Measurements from ENCODE around the gene B3GAT1. TPM values are rescaled to one million over a fixed set of nuclear protein-coding genes. Genes with fewer than 3 reads are reported as not detected.

Gene B3GAT1
- total RNA-seq, 1 donor from 2014 or later = 1.9 TPM

DNA sequence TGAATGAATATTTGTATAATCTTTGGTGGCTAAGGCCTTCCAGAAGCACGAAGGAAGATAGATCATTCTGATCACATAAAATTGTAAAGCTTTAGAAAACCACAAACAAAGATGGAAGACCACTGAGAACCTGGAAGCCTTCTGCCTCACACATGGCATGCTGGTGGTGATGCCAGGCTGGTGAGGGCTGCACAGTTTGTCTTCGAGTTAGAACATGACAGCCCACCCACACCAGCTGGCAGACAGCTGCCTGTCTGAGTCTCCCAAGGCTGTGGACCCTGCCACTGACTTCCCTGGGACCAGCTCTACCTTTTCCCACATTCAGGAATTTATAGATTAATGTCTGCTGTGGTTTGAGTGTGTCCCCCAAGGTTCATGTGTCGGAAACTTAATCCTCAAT, 48.8 kb upstream of the B3GAT1 start:
- no peak for FAIRE-seq
- H3K27me3 Mint-ChIP-seq (ENCODE audit: low read depth, unreplicated experiment) = peaks cover 32% of the 10 kb centered on the region

DNA sequence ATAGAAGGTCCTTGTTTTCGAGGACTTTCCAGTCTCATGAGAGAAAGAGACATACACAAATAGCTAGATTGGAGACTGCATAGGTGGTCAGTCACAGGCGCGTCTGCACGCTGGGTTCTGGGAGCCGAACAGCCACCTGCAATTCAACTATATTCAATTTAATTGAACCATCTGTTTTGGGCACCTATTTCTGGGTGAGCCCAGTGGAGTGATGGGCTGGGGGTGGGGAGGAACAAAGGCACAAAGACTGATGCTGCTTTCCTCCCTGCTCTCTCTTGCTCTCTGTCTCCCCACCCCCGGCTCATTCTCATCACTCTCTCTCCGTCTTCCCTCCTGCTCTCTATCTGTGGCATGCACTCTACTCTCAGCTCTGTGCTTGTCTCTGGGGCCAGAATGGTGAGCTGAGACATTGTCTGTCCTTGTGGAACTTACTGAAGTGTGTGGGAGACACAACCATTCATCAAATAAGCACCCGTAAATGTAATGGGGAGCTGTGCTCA, 48.1 kb upstream of the B3GAT1 start:
- Histone ChIP-seq H3K27ac (ENCODE audit: low read depth, low read length) (no peak overlapping the region), H3K36me3 (ENCODE audit: insufficient read depth, low read length) (no peaks in the 10 kb centered on the region), H3K79me2 (ENCODE audit: insufficient read depth, low read length) (no peaks in the 10 kb centered on the region), H2AFZ (ENCODE audit: low read depth, low read length) (no peak overlapping the region), H3K9me3 (ENCODE audit: insufficient read depth, low read depth, low read length) (peaks cover 4% of the 10 kb centered on the region), H3K27me3 (ENCODE audit: insufficient read depth, low read length) (no peaks in the 10 kb centered on the region), H3K4me1 (ENCODE audit: insufficient read depth, low read length) (no peaks in the 10 kb centered on the region), H3K9ac (ENCODE audit: low read length) (no peak overlapping the region), H3K4me2 (ENCODE audit: low read length) (no peak overlapping the region), H3K4me3 (ENCODE audit: insufficient read depth, low read depth, low read length) (no peak overlapping the region), H4K20me1 (ENCODE audit: insufficient read depth, low read length) (no peaks in the 10 kb centered on the region)
- FAIRE-seq (no peak), DNase-seq (ENCODE audit: low read depth) (no peak)
- Mint-ChIP-seq H3K27ac (ENCODE audit: unreplicated experiment) (no peak overlapping the region), H3K36me3 (ENCODE audit: low read depth, unreplicated experiment) (peaks cover 2% of the 10 kb centered on the region), H3K4me1 (ENCODE audit: low read depth, unreplicated experiment) (no peaks in the 10 kb centered on the region), H3K9me3 (ENCODE audit: unreplicated experiment) (peaks cover 4% of the 10 kb centered on the region), H3K4me3 (ENCODE audit: unreplicated experiment) (no peak overlapping the region), H3K27me3 (ENCODE audit: low read depth, unreplicated experiment) (peaks cover 27% of the 10 kb centered on the region)
- TF ChIP-seq EZH2 (IDR thresholded peaks at IDR 0.05; ENCODE audit: insufficient read depth, low read length) = no peak
- TF ChIP-seq, protein P1, sequence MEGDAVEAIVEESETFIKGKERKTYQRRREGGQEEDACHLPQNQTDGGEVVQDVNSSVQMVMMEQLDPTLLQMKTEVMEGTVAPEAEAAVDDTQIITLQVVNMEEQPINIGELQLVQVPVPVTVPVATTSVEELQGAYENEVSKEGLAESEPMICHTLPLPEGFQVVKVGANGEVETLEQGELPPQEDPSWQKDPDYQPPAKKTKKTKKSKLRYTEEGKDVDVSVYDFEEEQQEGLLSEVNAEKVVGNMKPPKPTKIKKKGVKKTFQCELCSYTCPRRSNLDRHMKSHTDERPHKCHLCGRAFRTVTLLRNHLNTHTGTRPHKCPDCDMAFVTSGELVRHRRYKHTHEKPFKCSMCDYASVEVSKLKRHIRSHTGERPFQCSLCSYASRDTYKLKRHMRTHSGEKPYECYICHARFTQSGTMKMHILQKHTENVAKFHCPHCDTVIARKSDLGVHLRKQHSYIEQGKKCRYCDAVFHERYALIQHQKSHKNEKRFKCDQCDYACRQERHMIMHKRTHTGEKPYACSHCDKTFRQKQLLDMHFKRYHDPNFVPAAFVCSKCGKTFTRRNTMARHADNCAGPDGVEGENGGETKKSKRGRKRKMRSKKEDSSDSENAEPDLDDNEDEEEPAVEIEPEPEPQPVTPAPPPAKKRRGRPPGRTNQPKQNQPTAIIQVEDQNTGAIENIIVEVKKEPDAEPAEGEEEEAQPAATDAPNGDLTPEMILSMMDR (IDR thresholded peaks at IDR 0.05; ENCODE audit: insufficient read depth, low read depth, low read length) = no peak

More for the DNA sequence above, 48.8 kb upstream of the B3GAT1 start:
- H3K27me3 ChIP-seq (ENCODE audit: insufficient read depth, low read length) = no peaks in the 10 kb centered on the region
- DNase-seq (ENCODE audit: low read depth) = no peak
- no peak overlapping the region for H2AFZ ChIP-seq (ENCODE audit: low read depth, low read length)
- H3K9me3 ChIP-seq (ENCODE audit: insufficient read depth, low read depth, low read length) = peaks cover 4% of the 10 kb centered on the region
- Mint-ChIP-seq H3K27ac (ENCODE audit: unreplicated experiment) (no peak overlapping the region), H3K9me3 (ENCODE audit: unreplicated experiment) (peaks cover 4% of the 10 kb centered on the region), H3K4me3 (ENCODE audit: unreplicated experiment) (no peak overlapping the region), H3K36me3 (ENCODE audit: low read depth, unreplicated experiment) (peaks cover 2% of the 10 kb centered on the region), H3K4me1 (ENCODE audit: low read depth, unreplicated experiment) (no peaks in the 10 kb centered on the region)
- H3K79me2 ChIP-seq (ENCODE audit: insufficient read depth, low read length) = no peaks in the 10 kb centered on the region
- no peak overlapping the region for H3K4me2 ChIP-seq (ENCODE audit: low read length)
- TF ChIP-seq, protein P1 (IDR thresholded peaks at IDR 0.05; ENCODE audit: insufficient read depth, low read depth, low read length) = no peak
- TF ChIP-seq EZH2 (IDR thresholded peaks at IDR 0.05; ENCODE audit: insufficient read depth, low read length) = no peak
- no peaks in the 10 kb centered on the region for H3K4me1 ChIP-seq (ENCODE audit: insufficient read depth, low read length)
- no peaks in the 10 kb centered on the region for H4K20me1 ChIP-seq (ENCODE audit: insufficient read depth, low read length)
- H3K4me3 ChIP-seq (ENCODE audit: insufficient read depth, low read depth, low read length) = no peak overlapping the region
- H3K36me3 ChIP-seq (ENCODE audit: insufficient read depth, low read length) = no peaks in the 10 kb centered on the region
- H3K27ac ChIP-seq (ENCODE audit: low read depth, low read length) = no peak overlapping the region
- H3K9ac ChIP-seq (ENCODE audit: low read length) = no peak overlapping the region

DNA sequence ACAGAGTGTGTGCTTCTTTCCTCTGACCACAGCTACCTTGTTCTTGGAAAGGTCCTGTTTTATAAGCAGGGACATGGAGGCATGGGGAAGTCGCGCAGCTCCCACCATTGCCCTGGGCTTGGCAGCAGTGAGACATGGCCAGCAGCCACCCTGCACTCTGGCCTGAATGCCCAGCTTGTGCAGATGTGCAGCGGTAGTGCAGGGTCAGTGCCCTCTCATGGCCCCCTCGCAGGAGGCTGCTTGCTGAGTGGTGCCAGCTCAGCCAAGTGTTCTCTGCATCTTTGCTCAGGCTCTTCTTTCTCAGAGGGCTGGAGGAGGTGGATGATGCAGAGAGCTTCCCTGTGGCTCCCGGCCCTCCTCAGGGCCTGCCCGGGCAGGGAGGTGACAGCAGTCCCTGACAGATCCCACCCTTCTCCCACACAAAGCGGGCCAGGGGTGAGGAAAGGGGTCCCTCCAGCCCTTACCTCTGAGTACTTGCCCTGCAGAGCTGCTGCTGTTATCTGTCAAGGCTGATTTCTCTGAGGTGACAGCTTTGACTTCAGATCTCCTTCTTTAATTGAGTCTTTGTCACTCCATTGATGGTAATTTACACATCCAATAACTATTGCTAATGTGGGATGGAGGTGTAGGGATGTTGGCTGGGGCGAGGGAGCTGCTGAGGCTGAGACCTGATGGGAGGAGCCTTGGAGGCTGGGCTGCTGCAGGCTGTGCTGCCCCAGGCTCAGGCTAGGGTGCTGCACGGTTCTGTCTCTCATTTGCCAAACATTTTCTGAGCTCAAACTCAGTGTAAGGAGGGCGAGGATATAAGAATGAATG, 47.4 kb upstream of the B3GAT1 start:
- Mint-ChIP-seq H3K4me3 (ENCODE audit: unreplicated experiment) (no peak overlapping the region), H3K9me3 (ENCODE audit: unreplicated experiment) (peaks cover 7% of the 10 kb centered on the region)

More for the DNA sequence above, 47.4 kb upstream of the B3GAT1 start:
- H3K4me2 ChIP-seq (ENCODE audit: low read length) = no peak overlapping the region
- no peaks in the 10 kb centered on the region for H4K20me1 ChIP-seq (ENCODE audit: insufficient read depth, low read length)
- no peaks in the 10 kb centered on the region for H3K79me2 ChIP-seq (ENCODE audit: insufficient read depth, low read length)
- no peak overlapping the region for H3K9ac ChIP-seq (ENCODE audit: low read length)
- H3K27me3 Mint-ChIP-seq (ENCODE audit: low read depth, unreplicated experiment) = peaks cover 29% of the 10 kb centered on the region
- H3K36me3 Mint-ChIP-seq (ENCODE audit: low read depth, unreplicated experiment) = peaks cover 4% of the 10 kb centered on the region
- TF ChIP-seq, protein P1 (IDR thresholded peaks at IDR 0.05; ENCODE audit: insufficient read depth, low read depth, low read length) = no peak
- no peak for TF ChIP-seq EZH2 (IDR thresholded peaks at IDR 0.05; ENCODE audit: insufficient read depth, low read length)
- no peak for FAIRE-seq
- no peak overlapping the region for H3K27ac Mint-ChIP-seq (ENCODE audit: unreplicated experiment)
- H3K4me1 Mint-ChIP-seq (ENCODE audit: low read depth, unreplicated experiment) = no peaks in the 10 kb centered on the region
- H3K9me3 ChIP-seq (ENCODE audit: insufficient read depth, low read depth, low read length) = peaks cover 6% of the 10 kb centered on the region
- no peaks in the 10 kb centered on the region for H3K27me3 ChIP-seq (ENCODE audit: insufficient read depth, low read length)
- no peak overlapping the region for H2AFZ ChIP-seq (ENCODE audit: low read depth, low read length)
- no peak for DNase-seq (ENCODE audit: low read depth)
- no peaks in the 10 kb centered on the region for H3K4me1 ChIP-seq (ENCODE audit: insufficient read depth, low read length)
- no peaks in the 10 kb centered on the region for H3K36me3 ChIP-seq (ENCODE audit: insufficient read depth, low read length)
- H3K27ac ChIP-seq (ENCODE audit: low read depth, low read length) = no peak overlapping the region
- H3K4me3 ChIP-seq (ENCODE audit: insufficient read depth, low read depth, low read length) = no peak overlapping the region
